CD4-positive, alpha-beta T cell (primary cell): ENCODE measurements around the gene HLCS. TPM values are rescaled to one million over a fixed set of nuclear protein-coding genes. Genes with fewer than 3 reads are reported as not detected.

Experiments used
- ATAC-seq: fragments of 200-7000 bp; cut with Tn5 transposase; one replicate; pipeline ENCODE4 v1.10.0; 2022; ENCODE audit warnings: mild to moderate bottlenecking; ENCODE audit not compliant: poor library complexity
- CTCF ChIA-PET: fragments of 350-600 bp; sonication (Branson Sonifier 250); formaldehyde crosslinking; loops from one replicate; lab custom pipeline; 2021; ENCODE audit warnings: antibody characterized with exemption, inconsistent platforms; lab: Charles Lee
- POLR2A ChIA-PET: fragments of 350-600 bp; sonication (Branson Sonifier 250); formaldehyde crosslinking; loops from one replicate; lab custom pipeline; 2021; ENCODE audit warnings: antibody characterized with exemption, inconsistent platforms; lab: Charles Lee
- DNase-seq, 14 experiments: peaks; one replicate each; pipeline ENCODE4 v3.0.0-alpha.2; 2013 to 2020; ENCODE audit warnings: mixed read lengths in 2 of 14
- H3K27ac ChIP-seq, 2 donors: one replicate each; pipeline versions ENCODE4 v1.5.1 to v1.7.0; 2013; ENCODE audit warnings: low read length in 2 of 2, low read depth in 1 of 2, mild to moderate bottlenecking in 1 of 2
- H3K27me3 ChIP-seq, 2 experiments: 1 replicate in 1 of 2; 2 replicates in 1 of 2; pipeline versions ENCODE4 v1.6.1 to v1.7.0; 2013; ENCODE audit warnings: low read length in 2 of 2, control low read depth in 1 of 2, mild to moderate bottlenecking in 1 of 2, moderate library complexity in 1 of 2; ENCODE audit not compliant: insufficient read depth in 2 of 2, control insufficient read depth in 1 of 2
- H3K36me3 ChIP-seq: one replicate; pipeline ENCODE4 v1.6.1; 2013; ENCODE audit warnings: low read length, control low read depth; ENCODE audit not compliant: insufficient read depth
- H3K4me1 ChIP-seq: one replicate; pipeline ENCODE4 v1.6.1; 2013; ENCODE audit warnings: low read length, control low read depth; ENCODE audit not compliant: insufficient read depth
- H3K4me3 ChIP-seq: one replicate; pipeline ENCODE4 v1.5.1; 2013; ENCODE audit warnings: mild to moderate bottlenecking, low read length, moderate library complexity
- H3K9me3 ChIP-seq, 2 experiments: 1 replicate in 1 of 2; 2 replicates in 1 of 2; pipeline versions ENCODE4 v1.6.1 to v1.7.0; 2013; ENCODE audit warnings: low read length in 2 of 2, mild to moderate bottlenecking in 2 of 2, control low read depth in 1 of 2, moderate library complexity in 1 of 2; ENCODE audit not compliant: control insufficient read depth in 1 of 2, insufficient read depth in 1 of 2
- H3K27ac Mint-ChIP-seq: one replicate; pipeline ENCODE4 v1.8.0; 2020; ENCODE audit warnings: mixed read lengths
- H3K27me3 Mint-ChIP-seq: one replicate; pipeline ENCODE4 v1.8.0; 2021; ENCODE audit warnings: mixed read lengths
- H3K36me3 Mint-ChIP-seq: one replicate; pipeline ENCODE4 v1.8.0; 2021; ENCODE audit warnings: low read depth, mixed read lengths
- H3K4me1 Mint-ChIP-seq: one replicate; pipeline ENCODE4 v1.8.0; 2021; ENCODE audit warnings: low read depth, mixed read lengths
- H3K4me3 Mint-ChIP-seq: one replicate; pipeline ENCODE4 v1.8.0; 2020; ENCODE audit warnings: mild to moderate bottlenecking, mixed read lengths
- H3K9me3 Mint-ChIP-seq: one replicate; pipeline ENCODE4 v1.8.0; 2020; ENCODE audit warnings: mixed read lengths
- CTCF ChIP-seq: fragments of 200-600 bp; IDR thresholded peaks from one replicate; pipeline ENCODE4 v1.8.0; 2022; ENCODE audit warnings: antibody characterized with exemption, mild to moderate bottlenecking
- intact Hi-C, 2 experiments: fragments of 100-400 bp; cut with DNase I in 1 of 2; cut with micrococcal nuclease in 1 of 2; formaldehyde crosslinking; loops; one replicate each; pipeline versions ENCODE4 v1.15.1 to v1.9.0; 2023 to 2025; cut with DNase I, micrococcal nuclease
- total RNA-seq, 174 experiments: library from RNA in 2 of 174; stranded (reverse) in 2 of 174; gene quantifications; one replicate each; pipeline ENCODE4 v1.2.3 and lab custom pipeline; 2021 to 2026

The HLCS gene
- total RNA-seq, 2 experiments from 2014 or later: 8.1 to 10.0 TPM

DNA sequence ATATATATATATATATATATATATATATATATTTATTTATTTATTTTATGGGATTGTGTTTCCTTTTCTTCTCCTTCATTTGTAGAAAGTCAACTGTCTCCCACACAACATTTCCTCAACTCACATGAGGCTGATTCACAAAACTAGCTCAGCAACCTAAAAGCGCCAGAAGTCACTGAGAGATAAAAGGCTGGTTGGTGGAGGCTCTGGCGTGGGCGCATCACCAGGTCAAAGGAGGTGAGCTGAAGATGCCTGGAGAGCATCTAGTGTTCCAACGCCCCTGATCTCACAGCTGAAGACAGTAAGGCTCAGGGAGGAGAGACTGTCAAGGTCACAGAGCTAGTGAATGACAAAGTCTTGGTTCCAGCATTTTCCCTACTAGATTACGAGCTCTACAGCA, 78.0 kb downstream of the HLCS start:
- H3K9me3 Mint-ChIP-seq: peaks cover 6% of the 10 kb centered on the region
- no peaks in the 10 kb centered on the region for H3K4me1 ChIP-seq
- H3K36me3 ChIP-seq: peaks cover 9% of the 10 kb centered on the region
- CTCF ChIA-PET: no interaction called here
- no peaks in the 10 kb centered on the region for H3K27me3 ChIP-seq
- no peaks in the 10 kb centered on the region for H3K4me1 Mint-ChIP-seq
- H3K27ac ChIP-seq: no peak overlapping the region
- no peaks in the 10 kb centered on the region for H3K27me3 Mint-ChIP-seq
- intact Hi-C loops: no loop called here
- ATAC-seq (no peak), DNase-seq (no peak)
- H3K4me3 Mint-ChIP-seq: no peak overlapping the region
- POLR2A ChIA-PET: no interaction called here
- no peak for TF ChIP-seq CTCF
- H3K36me3 Mint-ChIP-seq: peaks cover 74% of the 10 kb centered on the region
- peaks cover 0 to 13% of the 10 kb centered on the region in 2 experiments for H3K9me3 ChIP-seq
- H3K27ac Mint-ChIP-seq: no peak overlapping the region
- no peak overlapping the region for H3K4me3 ChIP-seq

GRCh38 chr21:36887963-36888362, 78.5 kb downstream of the HLCS start:
- H3K27me3 Mint-ChIP-seq: no peaks in the 10 kb centered on the region
- ChIA-PET POLR2A (no interaction called here), CTCF (no interaction called here)
- H3K9me3 Mint-ChIP-seq: peaks cover 6% of the 10 kb centered on the region
- intact Hi-C loops: no loop called here
- no peak for TF ChIP-seq CTCF
- H3K4me3 ChIP-seq: no peak overlapping the region
- peaks cover 74% of the 10 kb centered on the region for H3K36me3 Mint-ChIP-seq
- DNase-seq (no peak), ATAC-seq (no peak)
- H3K36me3 ChIP-seq: peaks cover 9% of the 10 kb centered on the region
- H3K27me3 ChIP-seq: no peaks in the 10 kb centered on the region
- no peak overlapping the region for H3K27ac ChIP-seq
- no peaks in the 10 kb centered on the region for H3K4me1 Mint-ChIP-seq
- peaks cover 0 to 14% of the 10 kb centered on the region in 2 experiments for H3K9me3 ChIP-seq
- H3K27ac Mint-ChIP-seq: no peak overlapping the region
- no peak overlapping the region for H3K4me3 Mint-ChIP-seq
- no peaks in the 10 kb centered on the region for H3K4me1 ChIP-seq

- Histone ChIP-seq H3K4me3 (no peak overlapping the region), H3K4me1 (no peaks in the 10 kb centered on the region), H3K27ac (no peak overlapping the region), H3K27me3 (no peaks in the 10 kb centered on the region), H3K36me3 (peaks cover 6% of the 10 kb centered on the region), H3K9me3 (peaks cover 0 to 14% of the 10 kb centered on the region in 2 experiments)
- Mint-ChIP-seq H3K4me3 (no peak overlapping the region), H3K9me3 (peaks cover 6% of the 10 kb centered on the region), H3K4me1 (no peaks in the 10 kb centered on the region), H3K27ac (no peak overlapping the region), H3K36me3 (peaks cover 66% of the 10 kb centered on the region), H3K27me3 (no peaks in the 10 kb centered on the region)
- TF ChIP-seq CTCF: no peak
- ATAC-seq: no peak
- intact Hi-C loops: no loop called here
- ChIA-PET CTCF (no interaction called here), POLR2A (no interaction called here)
- no peak for DNase-seq
Measured at GRCh38 chr21:36883532-36884486, 82.7 kb downstream of the HLCS start.
